HK-2 (cell line): ENCODE measurements around the gene CNKSR3.
A peak's percentile ranks its signal among the peaks of the same experiment; 100 is the strongest.

ENCODE experiments used
- DNase-seq: peaks from one replicate; pipeline ENCODE4 v3.0.0-alpha.2; 2018; ENCODE audit not compliant: unreplicated experiment

The CNKSR3 gene

DNA sequence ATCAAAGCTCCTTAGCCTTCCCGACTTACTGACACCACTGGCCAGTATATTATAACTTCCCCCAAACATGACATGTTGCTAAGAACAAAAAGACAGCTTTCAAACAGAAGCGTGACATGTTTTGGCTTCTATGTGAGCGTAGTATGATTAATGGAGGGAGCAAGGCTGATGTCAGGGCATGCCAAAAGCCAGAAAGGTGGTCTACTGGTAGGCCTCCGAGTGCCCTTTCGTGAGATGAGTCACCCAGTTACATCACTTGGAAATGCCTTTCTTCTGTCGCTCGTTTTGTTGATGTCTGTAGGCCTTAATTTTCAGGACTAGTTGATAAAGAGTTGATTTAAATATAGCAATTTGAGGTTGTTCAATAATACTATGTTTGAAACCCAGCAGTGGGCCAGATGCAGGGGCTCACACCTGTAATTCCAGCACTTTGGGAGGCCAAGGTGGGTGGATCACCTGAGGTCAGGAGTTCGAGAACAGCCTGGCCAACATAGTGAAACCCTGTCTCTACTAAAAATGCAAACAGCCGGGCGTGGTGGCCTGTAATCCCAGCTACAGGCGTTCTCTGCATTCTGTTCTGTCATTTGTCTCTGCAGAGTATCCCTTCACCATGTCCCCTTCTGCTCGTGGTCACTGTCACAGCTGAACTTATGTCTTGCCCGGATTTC, 53.3 kb downstream of the CNKSR3 start:
- no peak for DNase-seq

DNA sequence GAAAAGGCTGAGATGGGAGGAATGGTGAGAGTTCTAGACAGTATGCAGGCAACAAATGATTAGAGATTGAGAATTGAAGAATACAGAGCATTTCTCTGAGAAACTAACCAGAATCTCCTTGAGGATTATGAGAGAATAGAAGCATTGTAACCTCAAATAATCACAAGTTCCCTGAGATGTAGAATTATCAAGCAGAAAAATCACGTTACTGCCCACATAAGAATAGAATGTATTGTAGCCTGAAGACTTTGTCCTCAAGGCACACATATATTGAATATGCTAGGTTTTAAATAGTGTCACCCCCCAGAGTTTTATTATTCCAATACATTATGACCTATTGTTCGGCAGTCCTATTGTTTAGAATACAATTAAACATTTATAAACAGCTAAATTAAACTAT, 57.2 kb downstream of the CNKSR3 start:
- no peak for DNase-seq

DNA sequence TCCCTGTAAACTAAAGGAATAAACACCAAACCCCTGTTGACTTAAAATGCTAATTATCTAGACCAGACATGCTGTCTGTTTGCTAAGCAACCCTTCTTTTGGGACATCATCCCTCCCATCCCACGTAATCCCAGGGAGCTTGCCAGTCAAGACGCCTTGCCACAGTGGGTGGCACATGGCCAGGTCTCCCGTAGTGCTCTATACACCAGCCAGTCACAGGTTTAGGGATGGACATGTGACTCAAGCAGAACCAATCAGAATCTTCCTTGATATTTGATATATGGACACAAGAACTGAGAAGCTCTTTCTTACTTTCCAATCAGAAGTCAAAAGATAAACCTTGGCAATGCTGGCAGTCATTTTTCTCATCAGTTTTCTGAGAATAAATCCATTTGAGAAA, 60.0 kb downstream of the CNKSR3 start:
- DNase-seq = no peak

DNA sequence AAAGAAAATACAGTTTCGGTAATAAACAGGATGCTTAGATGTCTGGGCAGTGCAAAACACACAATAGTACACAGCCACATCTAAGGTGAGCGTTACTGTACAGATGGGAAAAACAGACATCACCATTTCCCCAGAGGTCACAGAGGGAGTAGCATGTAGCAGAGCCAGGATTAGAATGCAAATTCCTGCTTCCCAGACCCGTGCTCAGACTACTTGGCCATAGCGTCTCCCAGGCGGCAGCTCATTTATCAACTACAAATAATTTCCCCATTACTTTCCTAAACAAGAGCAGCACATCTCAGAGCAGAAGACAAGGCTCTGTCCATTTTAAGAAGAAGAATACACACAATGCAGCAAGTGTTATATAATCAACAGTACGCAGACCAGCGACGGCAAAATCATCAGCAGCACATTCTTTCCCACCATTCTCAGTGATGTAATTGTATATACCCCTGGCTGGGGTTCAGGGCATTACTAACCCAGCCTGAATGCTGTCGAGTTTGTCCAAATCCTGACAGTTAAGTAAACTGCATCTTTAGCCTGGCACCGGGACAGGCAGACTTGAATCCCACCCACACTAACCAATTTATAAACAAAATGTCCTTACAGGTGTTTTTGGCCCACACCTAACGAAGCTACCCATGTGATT, 61.9 kb downstream of the CNKSR3 start:
- DNase-seq = no peak

DNA sequence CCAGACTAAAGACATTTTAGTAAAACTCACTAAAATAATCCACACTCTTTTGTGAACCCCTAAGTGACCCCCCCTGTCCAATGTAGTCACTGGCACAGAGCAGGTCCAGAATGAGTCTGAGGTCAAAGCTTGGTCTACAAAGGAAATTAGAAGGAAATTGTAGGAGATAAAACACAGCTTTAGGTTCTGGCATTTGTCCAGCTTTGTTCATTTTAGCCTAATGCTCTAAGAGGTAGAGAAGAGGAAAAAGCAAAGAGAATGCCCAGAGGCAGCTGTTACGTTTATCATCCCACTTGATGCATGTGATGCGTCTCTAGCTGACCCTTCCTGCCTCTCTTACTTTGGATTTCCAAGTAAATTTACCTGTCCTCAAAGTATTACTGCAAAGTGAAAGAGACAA, 62.5 kb downstream of the CNKSR3 start:
- no peak for DNase-seq

DNA sequence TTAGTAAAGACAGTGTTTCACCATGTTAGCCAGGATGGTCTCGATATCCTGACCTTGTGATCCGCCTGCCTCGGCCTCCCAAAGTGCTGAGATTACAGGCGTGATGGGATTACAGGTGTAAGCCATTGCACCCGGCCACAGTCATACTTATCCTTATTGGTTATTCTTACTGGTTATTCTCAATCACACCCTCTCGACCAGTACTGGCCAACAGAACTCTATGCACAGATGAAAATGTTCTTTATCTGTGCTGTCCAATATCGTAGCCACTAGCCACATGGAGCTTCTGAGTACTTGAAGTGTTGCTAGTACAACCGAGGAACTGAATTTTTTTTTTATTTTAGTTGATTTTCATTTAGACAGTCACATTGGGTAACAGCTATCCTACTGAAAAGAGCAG, 63.5 kb downstream of the CNKSR3 start:
- no peak for DNase-seq

DNA sequence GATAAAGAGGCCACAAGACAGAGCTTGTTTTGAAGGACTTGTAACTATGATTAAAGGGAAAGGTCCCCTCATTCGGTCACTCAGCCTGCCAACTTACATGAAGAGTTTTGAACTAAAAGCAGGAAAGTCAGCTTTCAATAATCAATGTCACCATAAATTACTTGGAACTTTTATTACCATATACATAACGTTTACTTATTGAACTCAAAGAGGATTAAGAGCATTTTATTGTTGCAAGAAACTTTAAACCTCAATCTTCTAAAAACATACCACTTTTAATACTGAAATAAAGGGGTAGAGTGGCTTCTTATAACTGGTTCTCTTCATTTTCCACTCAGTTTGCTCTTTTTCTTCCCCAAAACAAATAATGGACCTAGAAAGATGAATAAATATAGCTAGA, 65.1 kb downstream of the CNKSR3 start:
- no peak for DNase-seq

DNA sequence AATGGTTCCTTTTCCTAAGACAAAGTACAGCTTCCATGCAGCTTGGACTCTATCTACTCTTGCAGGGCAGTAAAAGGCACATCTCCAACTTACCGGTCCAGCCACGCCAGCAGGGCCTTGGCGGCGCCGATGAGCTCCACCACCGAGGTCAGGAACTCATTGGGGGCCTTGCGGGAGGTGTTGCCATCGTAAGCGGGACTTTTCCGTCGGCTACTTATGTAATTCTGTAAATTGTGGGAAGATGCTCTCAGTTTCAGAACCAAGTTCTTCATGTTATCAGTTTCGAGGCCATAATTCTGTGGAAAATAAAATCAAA, 68.5 kb downstream of the CNKSR3 start:
- DNase-seq = peak; percentile 59

DNA sequence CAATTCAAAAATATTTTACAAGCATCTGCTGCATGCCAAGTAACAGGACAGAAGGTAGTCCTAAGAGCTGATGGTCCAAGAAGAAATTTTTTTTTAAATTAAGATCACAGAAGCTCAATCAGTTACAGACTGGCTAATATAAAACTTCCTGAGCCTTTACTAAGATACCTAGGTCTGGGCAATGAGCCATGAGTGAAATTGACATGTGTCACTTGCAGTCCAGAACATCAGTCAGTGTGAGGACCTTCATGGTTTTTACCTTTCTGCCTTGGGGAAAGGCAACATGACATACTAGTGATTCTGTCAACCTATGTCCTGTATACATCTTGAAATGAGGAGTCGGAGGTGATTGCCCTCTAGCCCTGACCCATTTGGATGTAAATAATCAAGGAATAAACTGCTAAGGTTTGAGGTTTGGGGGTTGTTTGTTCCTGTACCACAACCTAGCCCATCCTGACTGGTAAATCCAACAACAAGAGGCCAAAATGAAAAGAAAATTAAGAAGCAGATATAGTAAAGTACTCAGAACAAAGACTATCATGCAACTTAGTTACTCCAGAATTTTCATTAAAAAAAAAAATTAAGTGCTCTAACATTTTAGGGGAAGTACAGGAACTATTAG, 70.0 kb downstream of the CNKSR3 start:
- no peak for DNase-seq

DNA sequence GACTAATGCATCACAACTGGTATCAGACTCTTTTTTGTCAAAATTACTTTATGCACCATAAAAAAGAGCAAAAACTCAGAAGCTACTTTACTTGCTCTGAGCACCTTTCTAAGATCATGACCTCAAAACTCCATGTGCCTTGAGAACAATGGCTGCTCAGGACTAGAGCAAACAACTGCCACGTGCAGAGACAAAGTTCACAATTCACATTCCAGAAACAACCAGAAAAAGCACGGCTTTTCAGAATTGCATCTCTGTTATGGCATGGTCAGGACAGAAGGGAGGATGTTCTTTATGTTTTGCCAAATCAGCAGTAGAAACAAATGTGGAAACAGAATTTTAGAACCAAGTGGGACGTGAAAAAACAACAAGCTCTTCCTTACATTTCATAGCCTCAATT, 70.5 kb downstream of the CNKSR3 start:
- DNase-seq = no peak

DNA sequence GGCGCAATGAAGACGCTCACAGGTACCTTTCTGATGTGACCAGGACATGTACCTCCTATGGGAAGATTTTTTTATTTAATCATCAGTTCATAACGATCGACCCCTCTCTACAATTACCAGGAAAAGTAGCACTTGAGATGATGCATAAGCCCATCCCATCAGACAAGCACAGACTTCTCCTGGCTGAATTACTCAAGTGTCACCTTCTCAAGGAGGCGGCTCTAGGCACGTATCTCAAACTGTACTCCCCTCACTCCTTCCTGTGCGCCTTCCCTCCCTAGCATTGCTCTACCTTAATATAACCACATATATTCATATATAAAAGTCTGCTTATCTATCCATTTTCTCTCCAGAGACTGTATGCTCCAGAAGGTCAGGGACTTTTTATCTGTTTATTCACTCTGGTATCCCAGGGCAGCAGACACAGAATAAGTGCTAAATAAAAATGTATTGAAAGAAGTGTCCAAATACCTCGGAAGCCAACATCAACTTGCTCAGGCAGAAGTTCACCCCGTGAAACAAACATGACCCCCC, 71.5 kb downstream of the CNKSR3 start:
- no peak for DNase-seq

DNA sequence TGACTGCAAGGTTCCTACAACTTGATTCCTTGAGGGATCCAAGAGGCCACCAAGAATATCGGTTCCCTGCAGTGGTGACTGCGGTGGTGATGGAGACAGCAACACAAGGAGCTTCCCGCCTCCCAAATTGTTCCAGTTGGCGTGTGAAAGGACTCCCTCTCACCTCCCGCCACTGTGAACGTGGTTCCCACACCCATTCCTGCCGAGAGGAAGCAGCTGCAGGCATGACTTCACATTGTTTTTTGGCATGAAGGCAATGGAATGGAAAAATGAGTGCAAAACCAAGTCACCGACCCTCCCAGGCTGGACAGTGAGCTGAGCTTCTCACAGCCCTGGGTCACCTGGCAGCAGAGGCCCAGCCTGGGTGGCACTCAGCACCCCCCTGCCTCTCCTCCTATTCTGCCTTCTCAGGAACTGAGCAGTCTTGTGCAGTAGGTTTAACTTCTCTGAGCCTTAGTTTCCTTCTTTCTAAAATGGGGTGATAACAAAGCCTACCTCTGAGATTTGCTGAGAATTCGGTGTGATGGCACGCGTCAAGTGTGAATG, 75.0 kb downstream of the CNKSR3 start:
- no peak for DNase-seq

DNA sequence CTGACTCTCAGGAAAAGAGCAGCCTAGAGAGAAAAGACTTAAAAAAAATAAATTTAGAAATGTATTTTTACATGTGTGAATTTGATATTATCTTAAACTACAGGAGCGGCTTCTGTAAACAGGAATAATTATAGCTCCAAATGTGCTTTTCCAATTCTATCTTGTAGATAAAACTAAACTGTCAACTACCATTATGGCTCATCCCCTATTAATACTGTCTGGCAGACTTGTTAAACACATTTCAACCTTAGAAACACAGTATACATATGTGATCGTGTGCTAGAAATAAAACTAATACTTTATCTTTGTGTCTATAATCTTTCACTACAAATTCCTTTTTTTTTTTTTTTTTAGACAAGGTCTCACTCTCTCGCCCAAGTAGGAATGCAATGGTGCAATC, 75.8 kb downstream of the CNKSR3 start:
- no peak for DNase-seq

DNA sequence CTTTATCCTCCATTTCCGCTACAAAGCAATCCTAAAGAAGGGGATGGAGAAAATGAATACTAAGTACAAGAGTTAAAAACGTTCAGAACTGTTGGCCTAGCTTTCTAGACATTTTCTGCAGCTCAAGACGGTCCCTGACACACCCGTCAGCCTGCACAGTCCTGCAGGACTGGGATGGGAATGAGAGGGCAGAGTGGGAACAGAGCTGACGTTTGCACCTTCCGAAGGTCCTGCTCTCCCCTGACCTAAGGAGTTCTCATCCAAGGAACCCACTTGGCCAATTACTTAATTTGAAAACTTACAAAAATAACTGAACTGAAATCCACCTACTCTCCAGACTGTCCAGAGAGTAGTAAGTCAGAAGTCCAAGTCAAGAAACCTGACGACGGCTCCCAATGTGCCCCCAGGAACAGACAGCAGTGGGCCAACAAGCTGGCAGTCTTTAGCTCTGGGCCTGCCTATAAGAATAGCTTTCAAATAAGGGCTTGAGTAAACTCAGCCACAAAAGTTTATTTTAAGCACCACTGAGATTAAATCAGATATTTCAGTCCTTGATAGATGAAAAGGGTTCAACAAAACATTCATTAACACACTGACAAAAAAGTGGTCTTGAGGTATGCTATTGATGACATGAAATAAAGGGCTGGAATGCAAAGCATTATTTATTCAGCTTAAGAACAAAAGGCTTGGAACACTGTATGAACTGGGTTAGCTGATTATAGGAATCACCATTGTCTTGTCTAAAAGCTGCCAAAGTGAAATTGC, 76.8 kb downstream of the CNKSR3 start:
- DNase-seq = no peak

DNA sequence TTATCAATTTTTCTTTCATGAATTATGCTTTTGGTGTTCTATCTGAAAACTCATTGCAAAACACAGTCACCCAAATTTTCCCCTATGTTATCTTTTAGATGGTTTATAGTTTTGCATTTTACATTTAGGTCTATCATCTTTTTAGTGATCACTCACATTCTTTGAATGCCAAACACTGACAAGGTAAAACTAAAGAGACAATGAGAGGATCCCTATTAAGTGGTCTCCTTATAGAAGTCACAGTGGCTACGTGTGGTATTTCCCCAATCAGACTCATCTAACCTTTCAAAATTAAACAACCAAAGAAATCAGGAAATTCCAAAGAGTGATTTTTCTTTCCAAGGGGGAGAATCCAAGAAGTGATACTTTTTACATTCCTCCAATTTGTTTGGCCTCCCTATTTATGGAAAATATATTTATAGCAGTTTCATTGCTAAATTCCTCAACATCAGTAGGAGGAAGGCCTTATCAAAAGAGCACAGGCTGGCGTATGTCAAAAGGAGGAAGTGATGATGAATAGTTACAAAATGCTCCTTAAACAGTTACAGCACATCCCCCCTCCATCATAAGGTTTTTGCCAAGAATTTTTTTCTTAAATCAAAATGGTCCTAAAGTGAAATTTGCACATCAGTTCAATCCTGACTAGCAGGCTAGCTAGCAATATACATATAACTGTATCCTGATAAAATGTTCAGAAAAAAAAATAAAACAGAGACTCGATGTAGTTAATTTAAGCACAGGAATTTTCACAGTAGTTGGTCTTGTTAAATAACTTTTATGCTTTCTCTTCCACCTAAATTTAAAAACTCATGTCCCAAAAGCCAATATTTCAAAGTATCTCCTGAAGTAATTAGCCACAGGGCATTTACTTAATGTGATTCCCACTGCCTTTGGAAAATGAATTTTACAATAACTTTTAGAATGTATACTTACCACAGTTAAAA, 77.7 kb downstream of the CNKSR3 start:
- no peak for DNase-seq

DNA sequence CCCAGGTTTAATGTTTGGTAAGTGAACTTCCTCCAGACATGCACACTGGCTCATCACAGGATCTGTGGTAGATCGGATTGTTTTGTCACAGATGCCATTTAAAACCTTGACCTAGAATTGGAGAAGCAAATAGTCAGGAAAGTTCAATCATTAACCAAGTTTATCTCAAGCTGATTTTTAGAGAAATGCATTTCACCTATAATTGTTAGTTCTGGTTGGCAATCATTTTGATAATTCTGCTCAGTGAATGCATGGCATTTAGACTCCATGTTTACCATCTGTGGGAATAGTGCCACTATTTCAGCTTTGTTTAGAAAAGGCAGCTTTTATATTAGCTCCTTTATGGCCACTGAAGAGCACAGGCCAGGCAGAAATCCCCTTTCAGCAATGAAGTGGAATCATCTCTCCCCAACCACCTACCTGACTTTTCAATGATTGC, 80.0 kb downstream of the CNKSR3 start:
- no peak for DNase-seq

DNA sequence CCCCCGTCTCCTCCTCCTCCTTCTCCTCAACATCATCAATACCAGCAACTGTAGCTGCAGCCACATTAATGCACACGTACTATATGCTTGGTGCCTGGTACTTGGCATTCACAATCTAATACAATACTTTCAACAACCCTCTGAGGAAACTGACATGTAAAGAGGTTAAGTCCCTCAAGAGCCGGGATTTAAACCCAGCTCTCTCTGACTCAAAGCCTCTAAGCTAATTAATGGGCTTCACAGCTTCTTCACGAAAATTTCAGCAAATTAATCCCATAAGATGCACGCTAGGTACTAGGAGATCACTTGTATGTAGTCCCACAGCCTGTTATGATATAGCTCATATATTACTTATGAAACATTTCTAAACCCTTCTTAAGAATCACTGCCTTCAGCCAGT, 80.8 kb downstream of the CNKSR3 start:
- no peak for DNase-seq

DNA sequence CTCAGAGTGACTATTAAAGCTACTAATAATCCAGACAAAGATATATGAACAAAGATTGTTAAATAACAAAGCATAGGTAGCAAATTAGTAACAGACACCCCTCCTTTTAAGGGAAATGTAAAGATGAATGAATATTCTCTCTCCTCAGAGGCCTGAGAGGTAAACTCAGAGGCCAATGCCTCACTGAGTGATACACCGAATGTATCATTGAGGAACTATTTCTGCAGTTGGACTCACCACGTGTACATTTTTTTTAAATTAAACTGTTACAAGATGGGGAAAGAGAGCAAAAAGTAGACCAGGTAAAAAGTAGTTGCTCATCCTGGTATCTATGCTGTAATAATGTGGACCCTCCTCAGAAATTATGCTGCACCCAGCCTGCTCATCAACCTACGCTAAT, 81.6 kb downstream of the CNKSR3 start:
- no peak for DNase-seq

DNA sequence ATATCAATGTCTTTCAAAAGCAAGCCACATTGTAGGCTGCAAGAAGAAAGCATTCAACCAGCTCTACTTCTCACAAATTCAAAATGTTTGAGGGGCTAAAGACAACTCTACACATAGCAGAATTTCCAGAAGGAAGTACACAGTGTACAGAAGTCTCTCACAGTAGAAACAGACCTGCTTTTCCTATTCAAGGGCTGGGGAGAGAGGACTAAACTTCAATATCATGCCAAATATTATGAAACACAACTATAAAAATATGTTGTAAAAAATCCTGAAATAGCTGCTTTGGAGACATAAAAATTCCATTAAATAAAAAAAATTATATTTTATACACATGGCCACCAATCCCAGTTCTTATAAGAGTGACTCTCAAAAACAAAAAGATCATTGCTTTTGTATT, 83.0 kb downstream of the CNKSR3 start:
- no peak for DNase-seq

DNA sequence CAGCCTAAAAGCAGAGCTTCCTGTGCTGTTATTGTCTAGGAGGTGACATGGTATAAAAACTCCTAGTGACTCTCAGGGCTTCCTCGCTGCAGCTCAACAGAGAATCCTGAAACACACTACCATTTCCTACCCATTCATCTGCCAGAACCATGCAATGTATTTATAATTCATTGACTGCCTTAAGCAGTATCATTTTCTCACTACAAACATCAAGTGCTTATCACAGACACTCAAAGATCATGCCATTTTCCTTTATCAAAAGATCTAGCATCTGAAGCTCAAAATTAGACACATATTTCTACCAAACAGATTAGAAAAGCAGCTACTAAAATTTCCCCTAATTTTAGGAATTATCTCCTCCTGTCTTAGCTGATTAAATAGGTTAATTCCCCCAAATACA, 83.5 kb downstream of the CNKSR3 start:
- no peak for DNase-seq

DNA sequence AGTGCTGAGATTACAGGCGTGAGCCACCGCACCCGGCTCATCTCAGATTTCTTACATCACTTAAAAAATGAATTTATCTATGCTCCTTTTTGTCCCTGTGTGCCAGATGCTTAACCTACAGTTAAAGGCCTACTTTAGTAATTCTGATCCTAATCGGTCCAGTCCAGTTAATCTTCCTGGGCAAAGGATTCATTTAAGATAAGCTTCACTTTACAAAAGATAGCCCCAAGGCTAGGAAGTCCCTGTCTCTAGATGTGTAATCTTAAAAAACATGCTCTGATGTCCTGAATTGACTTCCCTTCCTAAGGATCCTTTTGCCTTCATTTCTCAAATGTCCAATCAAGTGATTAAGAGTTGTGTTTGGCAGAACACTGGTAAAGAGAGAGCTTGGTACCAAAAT, 85.5 kb downstream of the CNKSR3 start:
- DNase-seq = no peak
